A673 (cell line): ENCODE measurements around the gene RIPPLY3. TPM values are rescaled to one million over a fixed set of nuclear protein-coding genes. Genes with fewer than 3 reads are reported as not detected.

ENCODE experiments used
- BruUV-seq: library from RNA; stranded (reverse); fragments of 400-500 nt; replicated peaks from 2 replicates; lab custom pipeline; 2021; lab: Mats Ljungman, UMichigan
- CTCF ChIA-PET: fragments of 300-600 bp; sonication (Branson Sonifier 250); formaldehyde crosslinking; loops from one replicate; lab custom pipeline; 2022; ENCODE audit warnings: antibody characterized with exemption; lab: Charles Lee
- POLR2A ChIA-PET: fragments of 300-600 bp; sonication (Branson Sonifier 250); formaldehyde crosslinking; loops from one replicate; lab custom pipeline; 2022; ENCODE audit warnings: antibody characterized with exemption; ENCODE audit not compliant: low non-redundant PET; lab: Charles Lee
- DNase-seq: peaks from one replicate; pipeline ENCODE4 v3.0.0-alpha.2; 2015; ENCODE audit warnings: low spot score
- H3K27ac ChIP-seq: fragments of 200-600 bp; sonication (generic); 2 replicates; pipeline ENCODE4 v1.5.1; 2016; ENCODE audit warnings: mixed run types, low read depth, mild to moderate bottlenecking, mixed read lengths, antibody characterized with exemption, low read length; ENCODE audit not compliant: poor library complexity, severe bottlenecking
- H3K27me3 ChIP-seq: fragments of 200-600 bp; sonication (generic); replicated peaks from 2 replicates; pipeline ENCODE4 v1.6.1; 2017; ENCODE audit warnings: mixed run types, low read depth, mild to moderate bottlenecking, mixed read lengths, antibody characterized with exemption, low read length; ENCODE audit not compliant: insufficient read depth, poor library complexity
- H3K36me3 ChIP-seq: fragments of 200-600 bp; sonication (generic); 2 replicates; pipeline ENCODE4 v1.6.1; 2016; ENCODE audit warnings: mixed run types, mild to moderate bottlenecking, mixed read lengths, antibody characterized with exemption, low read length; ENCODE audit not compliant: insufficient read depth, poor library complexity, severe bottlenecking
- H3K4me1 ChIP-seq: fragments of 200-600 bp; sonication (generic); 2 replicates; pipeline ENCODE4 v1.6.1; 2017; ENCODE audit warnings: mixed run types, mild to moderate bottlenecking, mixed read lengths, antibody characterized with exemption, low read length; ENCODE audit not compliant: insufficient read depth, poor library complexity, severe bottlenecking
- H3K4me3 ChIP-seq: fragments of 200-600 bp; sonication (generic); 2 replicates; pipeline ENCODE4 v1.5.1; 2016; ENCODE audit warnings: low read depth, mixed run types, mild to moderate bottlenecking, mixed read lengths, low read length; ENCODE audit not compliant: poor library complexity, severe bottlenecking
- H3K9me3 ChIP-seq: fragments of 200-600 bp; sonication (generic); 2 replicates; pipeline ENCODE4 v1.6.1; 2016; ENCODE audit warnings: mixed run types, low read depth, mild to moderate bottlenecking, mixed read lengths, antibody characterized with exemption, low read length; ENCODE audit not compliant: poor library complexity, severe bottlenecking
- EZH2 ChIP-seq: fragments of 200-600 bp; sonication (generic); IDR thresholded peaks from 2 replicates; pipeline ENCODE4 v1.6.1; 2017; ENCODE audit warnings: borderline replicate concordance, low read depth, mild to moderate bottlenecking, mixed read lengths, antibody characterized with exemption, low read length; ENCODE audit not compliant: poor library complexity, severe bottlenecking
- intact Hi-C: fragments of 100-400 bp; cut with micrococcal nuclease; formaldehyde crosslinking; loops from one replicate; pipeline ENCODE4 v1.10.0; 2022; ENCODE audit not compliant: unreplicated experiment
- total RNA-seq: library from RNA; stranded (reverse); gene quantifications from 2 replicates; pipeline ENCODE4 v1.2.3, GENCODE V29; 2021
- TF ChIP-seq, protein P1 (sequence below): fragments of 300-800, 200-600 bp; sonication (generic); conservative IDR thresholded peaks from 2 replicates; pipeline ENCODE4 v1.5.1; 2017; ENCODE audit warnings: low read depth, mild to moderate bottlenecking, antibody characterized with exemption, low read length, moderate library complexity, mixed read lengths

The RIPPLY3 gene
- total RNA-seq, 1 experiment from 2014 or later: 5.0 TPM

DNA sequence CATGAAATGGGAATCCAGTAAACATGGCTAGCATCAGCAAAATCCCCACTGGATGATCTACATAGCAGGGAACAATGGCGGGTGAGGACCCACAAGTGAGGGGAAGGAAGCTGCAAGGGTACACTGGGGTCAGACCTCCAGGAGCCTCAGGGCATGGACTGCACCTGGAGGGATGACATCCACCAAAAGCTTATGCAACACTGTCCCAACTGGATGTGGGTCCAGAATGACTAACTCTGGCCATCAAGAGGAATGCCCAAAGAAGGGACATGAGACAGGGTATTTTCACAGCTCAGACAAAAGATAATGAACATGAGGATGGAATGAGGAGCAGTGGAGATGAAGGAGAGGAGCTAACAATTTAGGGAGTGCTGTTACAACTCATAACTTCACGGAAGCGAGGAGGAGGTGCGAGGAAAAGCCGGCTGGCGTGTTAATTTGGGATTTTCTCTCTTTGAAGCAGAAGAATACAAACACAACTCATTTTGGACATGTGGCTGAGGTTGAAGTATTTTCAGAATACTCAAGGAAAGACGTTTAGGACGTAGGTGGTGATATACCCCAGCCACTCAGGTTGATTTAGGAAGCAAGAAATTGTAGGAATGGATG lies 45.7 kb upstream of the RIPPLY3 start:
- TF ChIP-seq, protein P1, sequence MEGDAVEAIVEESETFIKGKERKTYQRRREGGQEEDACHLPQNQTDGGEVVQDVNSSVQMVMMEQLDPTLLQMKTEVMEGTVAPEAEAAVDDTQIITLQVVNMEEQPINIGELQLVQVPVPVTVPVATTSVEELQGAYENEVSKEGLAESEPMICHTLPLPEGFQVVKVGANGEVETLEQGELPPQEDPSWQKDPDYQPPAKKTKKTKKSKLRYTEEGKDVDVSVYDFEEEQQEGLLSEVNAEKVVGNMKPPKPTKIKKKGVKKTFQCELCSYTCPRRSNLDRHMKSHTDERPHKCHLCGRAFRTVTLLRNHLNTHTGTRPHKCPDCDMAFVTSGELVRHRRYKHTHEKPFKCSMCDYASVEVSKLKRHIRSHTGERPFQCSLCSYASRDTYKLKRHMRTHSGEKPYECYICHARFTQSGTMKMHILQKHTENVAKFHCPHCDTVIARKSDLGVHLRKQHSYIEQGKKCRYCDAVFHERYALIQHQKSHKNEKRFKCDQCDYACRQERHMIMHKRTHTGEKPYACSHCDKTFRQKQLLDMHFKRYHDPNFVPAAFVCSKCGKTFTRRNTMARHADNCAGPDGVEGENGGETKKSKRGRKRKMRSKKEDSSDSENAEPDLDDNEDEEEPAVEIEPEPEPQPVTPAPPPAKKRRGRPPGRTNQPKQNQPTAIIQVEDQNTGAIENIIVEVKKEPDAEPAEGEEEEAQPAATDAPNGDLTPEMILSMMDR: no peak
- no peak for TF ChIP-seq EZH2
- BruUV-seq: no TSS peak
- POLR2A ChIA-PET: no interaction called here
- no peak for DNase-seq
- H3K27ac ChIP-seq: no peak overlapping the region
- peaks cover 10% of the 10 kb centered on the region for H3K4me1 ChIP-seq
- H3K27me3 ChIP-seq: no peaks in the 10 kb centered on the region
- no peaks in the 10 kb centered on the region for H3K9me3 ChIP-seq
- H3K4me3 ChIP-seq: no peak overlapping the region
- no peaks in the 10 kb centered on the region for H3K36me3 ChIP-seq
- intact Hi-C loops: no loop called here
- CTCF ChIA-PET: no interaction called here

GRCh38 chr21:36962098-36962780 lies 44.3 kb upstream of the RIPPLY3 start:
- Histone ChIP-seq H3K4me1 (peaks cover 10% of the 10 kb centered on the region), H3K27ac (no peak overlapping the region), H3K36me3 (no peaks in the 10 kb centered on the region), H3K9me3 (no peaks in the 10 kb centered on the region), H3K27me3 (no peaks in the 10 kb centered on the region), H3K4me3 (no peak overlapping the region)
- CTCF ChIA-PET: interaction anchor here (0.5 kb wide), 1 partner anchor 260 kb away, joined by 4 read pairs; no protein-coding TSS in a partner anchor
- DNase-seq: no peak
- TF ChIP-seq EZH2: no peak
- TF ChIP-seq, protein P1: no peak
- POLR2A ChIA-PET: no interaction called here
- BruUV-seq: no TSS peak
- intact Hi-C loops: no loop called here

GRCh38 chr21:36964398-36964797 lies 42.1 kb upstream of the RIPPLY3 start:
- H3K4me1 ChIP-seq: peaks cover 10% of the 10 kb centered on the region
- intact Hi-C loops: no loop called here
- no peak overlapping the region for H3K4me3 ChIP-seq
- BruUV-seq: no TSS peak
- H3K27ac ChIP-seq: no peak overlapping the region
- POLR2A ChIA-PET: no interaction called here
- H3K9me3 ChIP-seq: no peaks in the 10 kb centered on the region
- DNase-seq: no peak
- TF ChIP-seq EZH2: no peak
- TF ChIP-seq, protein P1: no peak
- CTCF ChIA-PET: no interaction called here
- H3K36me3 ChIP-seq: no peaks in the 10 kb centered on the region
- H3K27me3 ChIP-seq: no peaks in the 10 kb centered on the region
